ENCODE measurements around the gene TCHP.

DNA sequence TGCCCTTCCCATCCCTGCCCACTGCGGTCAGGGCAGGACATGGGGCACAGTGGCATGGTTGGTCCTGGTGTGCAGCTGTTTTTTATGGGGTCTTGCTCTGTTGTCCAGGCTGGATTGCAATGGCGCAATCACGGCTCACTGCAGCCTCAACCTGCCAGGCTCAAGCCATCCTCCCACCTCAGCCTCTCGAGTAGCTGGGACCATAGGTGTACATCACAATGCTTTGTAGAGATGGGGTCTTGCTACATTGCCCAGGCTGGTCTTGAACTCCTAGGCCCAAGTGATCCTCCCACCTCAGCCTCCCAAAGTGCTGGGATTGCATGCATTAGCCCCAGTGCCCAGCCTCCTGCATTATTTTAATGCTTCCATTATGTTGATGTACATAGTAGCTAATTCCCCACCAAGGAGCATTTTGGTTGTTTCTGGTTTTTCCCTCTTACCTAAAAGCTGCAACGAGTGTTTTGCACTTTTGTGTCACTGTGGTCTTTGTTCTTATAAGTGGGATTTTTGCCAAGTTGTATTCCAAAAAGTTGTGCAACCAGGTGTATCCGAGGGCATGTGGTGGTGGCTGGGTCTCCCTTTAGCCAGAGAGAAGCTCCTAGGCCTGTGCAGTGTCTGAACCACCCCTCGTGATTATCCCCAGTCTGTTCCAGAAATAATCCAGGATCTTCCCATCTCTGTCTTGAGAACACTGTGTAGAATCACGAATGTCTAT, 10.3 kb downstream of the TCHP start:
- TF ChIP-seq, protein P1, sequence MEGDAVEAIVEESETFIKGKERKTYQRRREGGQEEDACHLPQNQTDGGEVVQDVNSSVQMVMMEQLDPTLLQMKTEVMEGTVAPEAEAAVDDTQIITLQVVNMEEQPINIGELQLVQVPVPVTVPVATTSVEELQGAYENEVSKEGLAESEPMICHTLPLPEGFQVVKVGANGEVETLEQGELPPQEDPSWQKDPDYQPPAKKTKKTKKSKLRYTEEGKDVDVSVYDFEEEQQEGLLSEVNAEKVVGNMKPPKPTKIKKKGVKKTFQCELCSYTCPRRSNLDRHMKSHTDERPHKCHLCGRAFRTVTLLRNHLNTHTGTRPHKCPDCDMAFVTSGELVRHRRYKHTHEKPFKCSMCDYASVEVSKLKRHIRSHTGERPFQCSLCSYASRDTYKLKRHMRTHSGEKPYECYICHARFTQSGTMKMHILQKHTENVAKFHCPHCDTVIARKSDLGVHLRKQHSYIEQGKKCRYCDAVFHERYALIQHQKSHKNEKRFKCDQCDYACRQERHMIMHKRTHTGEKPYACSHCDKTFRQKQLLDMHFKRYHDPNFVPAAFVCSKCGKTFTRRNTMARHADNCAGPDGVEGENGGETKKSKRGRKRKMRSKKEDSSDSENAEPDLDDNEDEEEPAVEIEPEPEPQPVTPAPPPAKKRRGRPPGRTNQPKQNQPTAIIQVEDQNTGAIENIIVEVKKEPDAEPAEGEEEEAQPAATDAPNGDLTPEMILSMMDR (IDR thresholded peaks at IDR 0.05; ENCODE audit: insufficient read depth, low read depth, low read length), result no peak
- no peak for TF ChIP-seq EZH2 (IDR thresholded peaks at IDR 0.05; ENCODE audit: insufficient read depth, low read length)

All from astrocyte (in vitro differentiated cells and primary cell).